ENCODE measurements around the gene NUP62. TPM values are rescaled to one million over a fixed set of nuclear protein-coding genes. Genes with fewer than 3 reads are reported as not detected.
"Not testable (repeated sequence)": the region's sequence is repeated elsewhere in the genome, so short reads cannot be mapped to it uniquely, and the experiment has no call there.

NUP62 gene
- total RNA-seq, 1 experiment from 2014 or later, result 37.9 TPM

- Histone ChIP-seq H3K4me2 (ENCODE audit: low read depth, low read length, poor library complexity, severe bottlenecking) (no peak overlapping the region), H3K79me2 (ENCODE audit: low read length) (no peaks in the 10 kb centered on the region), H3K9me3 (ENCODE audit: low read length) (no peaks in the 10 kb centered on the region), H3K27ac (ENCODE audit: low read length) (no peak overlapping the region), H3K4me3 (ENCODE audit: low read length) (no peak overlapping the region), H3K9me2 (replicated peaks; ENCODE audit: insufficient read depth, low read length) (no peaks in the 10 kb centered on the region), H3K4me1 (ENCODE audit: low read length) (peaks cover 24% of the 10 kb centered on the region), H3K9ac (ENCODE audit: low read length) (no peak overlapping the region), H3K36me3 (ENCODE audit: insufficient read depth, low read length) (no peaks in the 10 kb centered on the region), H3K27me3 (ENCODE audit: low read length) (no peaks in the 10 kb centered on the region), H2AFZ (ENCODE audit: low read length) (no peak overlapping the region), H4K20me1 (ENCODE audit: insufficient read depth, low read depth, low read length) (peaks cover 4% of the 10 kb centered on the region; the same call in 1 of the 2 replicates)
- DNase-seq, result no peak
Observed at GRCh38 chr19:49950590-49950948, 21.3 kb upstream of the NUP62 start.

GRCh38 chr19:49949742-49950589, 20.7 kb upstream of the NUP62 start:
- H3K27me3 ChIP-seq (ENCODE audit: low read length), result no peaks in the 10 kb centered on the region
- no peaks in the 10 kb centered on the region for H3K79me2 ChIP-seq (ENCODE audit: low read length)
- no peak overlapping the region for H3K27ac ChIP-seq (ENCODE audit: low read length)
- DNase-seq, result no peak
- no peaks in the 10 kb centered on the region for H3K9me3 ChIP-seq (ENCODE audit: low read length)
- no peak overlapping the region for H2AFZ ChIP-seq (ENCODE audit: low read length)
- H3K4me3 ChIP-seq (ENCODE audit: low read length), result no peak overlapping the region
- no peak overlapping the region for H3K9ac ChIP-seq (ENCODE audit: low read length)
- peaks cover 4% of the 10 kb centered on the region; the same call in 1 of the 2 replicates for H4K20me1 ChIP-seq (ENCODE audit: insufficient read depth, low read depth, low read length)
- no peaks in the 10 kb centered on the region for H3K36me3 ChIP-seq (ENCODE audit: insufficient read depth, low read length)
- peaks cover 24% of the 10 kb centered on the region for H3K4me1 ChIP-seq (ENCODE audit: low read length)
- H3K9me2 ChIP-seq (replicated peaks; ENCODE audit: insufficient read depth, low read length), result no peaks in the 10 kb centered on the region
- no peak overlapping the region for H3K4me2 ChIP-seq (ENCODE audit: low read depth, low read length, poor library complexity, severe bottlenecking)

- H3K9me2 ChIP-seq (replicated peaks; ENCODE audit: insufficient read depth, low read length), result no peaks in the 10 kb centered on the region
- H3K27me3 ChIP-seq (ENCODE audit: low read length), result no peaks in the 10 kb centered on the region
- no peak overlapping the region for H2AFZ ChIP-seq (ENCODE audit: low read length)
- no peak overlapping the region for H3K4me3 ChIP-seq (ENCODE audit: low read length)
- no peak overlapping the region for H3K27ac ChIP-seq (ENCODE audit: low read length)
- H3K79me2 ChIP-seq (ENCODE audit: low read length), result no peaks in the 10 kb centered on the region
- peaks cover 9% of the 10 kb centered on the region for H3K4me1 ChIP-seq (ENCODE audit: low read length)
- no peak overlapping the region for H3K9ac ChIP-seq (ENCODE audit: low read length)
- no peaks in the 10 kb centered on the region for H4K20me1 ChIP-seq (ENCODE audit: insufficient read depth, low read depth, low read length)
- peak; percentile 67 for DNase-seq
- no peaks in the 10 kb centered on the region for H3K9me3 ChIP-seq (ENCODE audit: low read length)
- H3K4me2 ChIP-seq (ENCODE audit: low read depth, low read length, poor library complexity, severe bottlenecking), result no peak overlapping the region
- no peaks in the 10 kb centered on the region for H3K36me3 ChIP-seq (ENCODE audit: insufficient read depth, low read length)
Observed at GRCh38 chr19:49946415-49946814, 17.1 kb upstream of the NUP62 start.

DNA sequence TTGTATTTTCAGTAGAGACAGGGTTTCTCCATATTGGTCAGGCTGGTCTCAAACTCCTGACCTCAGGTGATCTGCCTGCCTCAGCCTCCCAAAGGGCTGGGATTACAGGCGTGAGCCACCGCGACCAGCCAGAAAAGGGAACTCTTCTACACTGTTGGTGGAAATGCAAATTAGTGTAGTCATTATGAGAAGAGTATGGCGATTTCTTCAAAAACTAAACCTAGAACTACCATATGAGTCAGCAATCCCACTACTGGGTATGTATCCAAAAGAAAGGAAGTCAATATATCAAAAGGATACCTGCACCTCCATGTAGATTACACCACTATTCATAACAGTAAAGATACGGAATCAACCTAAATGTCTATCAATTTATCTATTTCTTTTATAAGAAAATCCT, 15.3 kb upstream of the NUP62 start:
- DNase-seq, result peak; percentile 62
- not testable (repeated sequence) for H3K9me2 ChIP-seq (replicated peaks; ENCODE audit: insufficient read depth, low read length); H3K36me3 ChIP-seq (ENCODE audit: insufficient read depth, low read length); H3K27me3 ChIP-seq (ENCODE audit: low read length); H3K4me2 ChIP-seq (ENCODE audit: low read depth, low read length, poor library complexity, severe bottlenecking); H3K9ac ChIP-seq (ENCODE audit: low read length); H3K4me3 ChIP-seq (ENCODE audit: low read length); H4K20me1 ChIP-seq (ENCODE audit: insufficient read depth, low read depth, low read length); H3K27ac ChIP-seq (ENCODE audit: low read length); H3K9me3 ChIP-seq (ENCODE audit: low read length); H3K79me2 ChIP-seq (ENCODE audit: low read length); H2AFZ ChIP-seq (ENCODE audit: low read length); H3K4me1 ChIP-seq (ENCODE audit: low read length)

DNA sequence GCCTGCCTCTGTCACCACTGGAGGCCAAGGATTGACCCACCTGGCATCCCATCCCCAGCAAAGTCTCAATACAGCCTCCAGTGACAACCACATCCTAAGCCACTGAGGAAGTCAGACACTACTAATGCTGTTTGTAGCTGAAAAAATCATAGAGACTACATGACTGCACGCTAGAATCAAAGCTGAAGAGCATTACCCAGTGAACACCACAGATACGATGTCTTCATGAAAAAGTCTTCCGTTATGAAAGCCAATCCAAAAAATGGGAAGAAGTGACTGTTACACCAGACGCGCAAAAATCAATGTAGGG, 11.1 kb upstream of the NUP62 start:
- Histone ChIP-seq H3K4me3 (ENCODE audit: low read length) (no peak overlapping the region), H3K9ac (ENCODE audit: low read length) (no peak overlapping the region), H3K4me2 (ENCODE audit: low read depth, low read length, poor library complexity, severe bottlenecking) (no peak overlapping the region), H3K9me2 (replicated peaks; ENCODE audit: insufficient read depth, low read length) (no peaks in the 10 kb centered on the region), H3K79me2 (ENCODE audit: low read length) (no peaks in the 10 kb centered on the region), H3K36me3 (ENCODE audit: insufficient read depth, low read length) (no peaks in the 10 kb centered on the region), H2AFZ (ENCODE audit: low read length) (no peak overlapping the region), H3K27ac (ENCODE audit: low read length) (no peak overlapping the region), H3K9me3 (ENCODE audit: low read length) (no peaks in the 10 kb centered on the region), H3K4me1 (ENCODE audit: low read length) (peaks cover 9% of the 10 kb centered on the region), H4K20me1 (ENCODE audit: insufficient read depth, low read depth, low read length) (0 out of 2 replicates have a peak, but pooled peaks cover 4% of the 10 kb centered on the region), H3K27me3 (ENCODE audit: low read length) (no peaks in the 10 kb centered on the region)
- no peak for DNase-seq

DNA sequence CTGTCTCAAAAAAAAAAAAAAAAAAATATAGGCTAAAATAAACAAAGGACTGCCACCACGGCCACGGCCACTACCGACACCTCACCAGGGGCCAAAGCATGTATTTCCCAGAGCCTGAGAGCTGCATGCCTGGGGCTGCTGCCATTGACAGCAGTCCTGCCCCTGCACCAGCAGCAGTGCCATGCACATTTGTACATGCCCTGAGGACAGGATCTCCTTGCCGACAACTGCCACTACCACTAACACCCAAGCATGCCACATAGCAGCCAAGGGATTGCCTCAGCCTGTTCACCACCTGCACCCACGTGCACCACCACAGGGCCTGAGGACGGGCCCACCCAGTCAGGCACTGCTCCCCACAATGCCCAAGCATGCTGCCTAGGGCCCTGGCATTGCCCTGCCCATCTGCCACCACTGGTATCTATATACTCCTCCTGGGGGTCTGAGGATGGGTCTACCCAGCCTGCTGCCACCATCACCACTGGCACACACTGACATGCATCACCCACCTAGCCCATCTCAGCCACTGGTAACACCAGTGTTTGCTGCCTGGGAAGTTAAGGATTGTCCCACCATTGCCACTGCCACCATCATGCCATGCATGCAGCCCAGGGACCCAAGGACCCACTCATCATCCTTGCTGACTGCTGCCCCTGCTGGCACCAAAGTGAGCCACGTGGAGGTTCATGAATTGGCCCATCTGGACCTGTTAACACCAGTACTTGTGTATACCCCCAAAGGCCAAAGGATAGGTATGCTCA, 10.6 kb upstream of the NUP62 start:
- Histone ChIP-seq H3K9ac (ENCODE audit: low read length) (no peak overlapping the region), H3K79me2 (ENCODE audit: low read length) (no peaks in the 10 kb centered on the region), H2AFZ (ENCODE audit: low read length) (no peak overlapping the region), H3K36me3 (ENCODE audit: insufficient read depth, low read length) (no peaks in the 10 kb centered on the region), H3K9me2 (replicated peaks; ENCODE audit: insufficient read depth, low read length) (no peaks in the 10 kb centered on the region), H3K4me2 (ENCODE audit: low read depth, low read length, poor library complexity, severe bottlenecking) (no peak overlapping the region), H3K27me3 (ENCODE audit: low read length) (no peaks in the 10 kb centered on the region), H4K20me1 (ENCODE audit: insufficient read depth, low read depth, low read length) (0 out of 2 replicates have a peak, but pooled peaks cover 4% of the 10 kb centered on the region), H3K9me3 (ENCODE audit: low read length) (no peaks in the 10 kb centered on the region), H3K4me3 (ENCODE audit: low read length) (no peak overlapping the region), H3K27ac (ENCODE audit: low read length) (no peak overlapping the region), H3K4me1 (ENCODE audit: low read length) (peaks cover 9% of the 10 kb centered on the region)
- DNase-seq, result peak; percentile 75

DNA sequence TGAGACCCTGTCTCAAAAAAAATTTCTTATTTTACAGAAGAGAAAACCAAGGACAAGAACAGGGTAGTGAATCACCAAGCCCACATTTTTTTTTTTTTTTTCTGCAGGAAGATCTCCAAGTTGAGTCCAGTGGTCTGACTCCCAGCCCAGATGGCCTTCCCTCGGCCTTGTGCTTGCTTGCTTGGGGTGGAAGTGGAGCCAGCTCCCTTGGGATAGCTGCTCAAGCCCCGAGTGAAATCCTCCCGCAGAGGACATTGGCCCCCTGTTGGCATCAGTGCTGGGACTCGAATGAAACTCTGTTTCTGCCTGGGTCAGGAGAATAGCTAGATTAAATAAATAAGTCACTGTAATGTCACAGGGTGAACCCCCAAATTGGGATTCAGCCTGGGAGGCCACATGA, 9.4 kb upstream of the NUP62 start:
- Histone ChIP-seq H3K27me3 (ENCODE audit: low read length) (no peaks in the 10 kb centered on the region), H3K79me2 (ENCODE audit: low read length) (no peaks in the 10 kb centered on the region), H4K20me1 (ENCODE audit: insufficient read depth, low read depth, low read length) (peaks cover 6% of the 10 kb centered on the region; the same call in 1 of the 2 replicates), H3K4me2 (ENCODE audit: low read depth, low read length, poor library complexity, severe bottlenecking) (no peak overlapping the region), H3K36me3 (ENCODE audit: insufficient read depth, low read length) (no peaks in the 10 kb centered on the region), H3K4me3 (ENCODE audit: low read length) (no peak overlapping the region), H3K4me1 (ENCODE audit: low read length) (no peaks in the 10 kb centered on the region), H3K9me2 (replicated peaks; ENCODE audit: insufficient read depth, low read length) (no peaks in the 10 kb centered on the region), H3K27ac (ENCODE audit: low read length) (no peak overlapping the region), H2AFZ (ENCODE audit: low read length) (no peak overlapping the region), H3K9ac (ENCODE audit: low read length) (no peak overlapping the region), H3K9me3 (ENCODE audit: low read length) (no peaks in the 10 kb centered on the region)
- DNase-seq, result no peak

DNA sequence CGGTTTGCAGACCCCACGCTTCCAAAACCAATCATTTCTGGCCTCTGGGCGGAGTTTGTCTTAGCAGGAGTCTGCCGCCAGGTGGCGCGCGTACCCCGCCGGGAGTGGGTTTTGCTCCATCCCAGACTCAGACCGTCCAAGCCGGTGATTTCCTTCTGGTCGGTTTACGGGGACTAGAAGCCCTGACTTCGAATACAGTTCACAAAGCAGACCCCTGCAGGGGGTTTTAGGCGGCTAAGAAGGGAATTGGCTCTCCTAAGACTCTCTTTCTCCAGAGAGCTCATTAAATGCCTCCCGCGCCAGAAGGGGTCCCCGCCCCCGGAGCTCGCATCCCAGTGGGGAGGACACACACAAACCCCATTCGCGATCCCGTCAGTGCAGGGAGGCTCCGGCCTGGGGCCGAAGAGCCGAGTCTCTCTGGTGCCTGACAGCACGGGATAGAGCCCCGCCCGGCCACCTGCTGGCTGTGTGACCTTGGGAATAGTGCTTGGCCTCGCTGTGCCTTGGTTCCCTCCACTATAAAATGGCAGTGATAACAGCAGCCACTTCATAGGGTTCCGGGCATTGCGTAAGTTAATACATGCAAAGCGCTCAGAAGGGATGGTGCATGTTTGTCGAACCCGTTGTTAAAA, 8.6 kb upstream of the NUP62 start:
- Histone ChIP-seq H4K20me1 (ENCODE audit: insufficient read depth, low read depth, low read length) (peaks cover 14% of the 10 kb centered on the region; the same call in 1 of the 2 replicates), H3K36me3 (ENCODE audit: insufficient read depth, low read length) (peaks cover 4% of the 10 kb centered on the region), H3K9ac (ENCODE audit: low read length) (no peak overlapping the region), H3K79me2 (ENCODE audit: low read length) (no peaks in the 10 kb centered on the region), H3K27ac (ENCODE audit: low read length) (no peak overlapping the region), H3K4me2 (ENCODE audit: low read depth, low read length, poor library complexity, severe bottlenecking) (no peak overlapping the region), H3K4me1 (ENCODE audit: low read length) (no peaks in the 10 kb centered on the region), H3K9me2 (replicated peaks; ENCODE audit: insufficient read depth, low read length) (no peaks in the 10 kb centered on the region), H3K4me3 (ENCODE audit: low read length) (no peak overlapping the region), H2AFZ (ENCODE audit: low read length) (no peak overlapping the region), H3K27me3 (ENCODE audit: low read length) (no peaks in the 10 kb centered on the region), H3K9me3 (ENCODE audit: low read length) (no peaks in the 10 kb centered on the region)
- DNase-seq, result peak; percentile 93

Data from Karpas-422 (cell line).